Bronchial smooth muscle cell (primary cell): ENCODE results near the gene CSRNP2. TPM values are rescaled to one million over a fixed set of nuclear protein-coding genes. Genes with fewer than 3 reads are reported as not detected.

Experiments used
- total RNA-seq: library from RNA; depleted of rRNA; stranded (reverse); fragments of >200 nt; gene quantifications from 2 replicates; pipeline ENCODE4 v1.2.1, GENCODE V29; 2014

The CSRNP2 gene
- total RNA-seq, result 9.5 and 10.4 TPM in 2 replicates

DNA sequence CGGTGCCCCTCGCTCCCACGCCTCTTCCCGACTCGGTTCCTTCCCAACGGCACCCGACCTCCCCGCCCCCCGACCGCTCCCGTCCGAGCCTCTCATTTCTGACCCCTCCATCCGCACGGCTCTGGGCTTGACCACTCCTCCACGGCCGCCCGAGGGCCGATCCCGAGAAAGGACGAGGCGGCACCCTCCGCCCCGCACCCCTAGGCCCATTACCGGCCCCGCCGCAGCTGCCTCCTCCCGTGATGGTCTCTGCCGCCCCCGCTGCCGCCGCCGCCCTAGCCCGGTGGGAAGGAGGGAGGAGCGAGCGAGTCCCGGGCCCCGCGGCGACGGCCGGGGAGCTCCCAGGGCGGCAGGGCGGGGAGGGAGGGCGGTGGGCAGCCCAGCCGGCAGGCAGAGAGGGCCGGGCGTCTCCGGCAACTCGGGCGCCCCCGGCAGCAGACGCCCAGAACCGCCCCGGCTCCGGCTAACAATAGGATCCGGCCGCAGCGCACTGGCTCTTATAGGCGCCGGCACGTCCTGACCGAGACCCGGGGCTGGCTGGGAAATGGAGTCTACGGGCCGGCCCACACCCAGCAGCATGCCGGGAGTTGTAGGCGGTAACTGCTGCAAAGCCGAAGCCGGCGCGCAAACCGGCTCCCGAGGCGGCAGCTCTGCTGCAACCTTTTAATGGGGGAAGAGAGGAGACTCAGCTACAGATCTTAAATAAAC is at the start of gene CSRNP2:
CSRNP2 (minus strand) TSS at position 471 of the 708 bp plus-strand sequence. CDS start 7,035 bp downstream, outside the sequence.

DNA sequence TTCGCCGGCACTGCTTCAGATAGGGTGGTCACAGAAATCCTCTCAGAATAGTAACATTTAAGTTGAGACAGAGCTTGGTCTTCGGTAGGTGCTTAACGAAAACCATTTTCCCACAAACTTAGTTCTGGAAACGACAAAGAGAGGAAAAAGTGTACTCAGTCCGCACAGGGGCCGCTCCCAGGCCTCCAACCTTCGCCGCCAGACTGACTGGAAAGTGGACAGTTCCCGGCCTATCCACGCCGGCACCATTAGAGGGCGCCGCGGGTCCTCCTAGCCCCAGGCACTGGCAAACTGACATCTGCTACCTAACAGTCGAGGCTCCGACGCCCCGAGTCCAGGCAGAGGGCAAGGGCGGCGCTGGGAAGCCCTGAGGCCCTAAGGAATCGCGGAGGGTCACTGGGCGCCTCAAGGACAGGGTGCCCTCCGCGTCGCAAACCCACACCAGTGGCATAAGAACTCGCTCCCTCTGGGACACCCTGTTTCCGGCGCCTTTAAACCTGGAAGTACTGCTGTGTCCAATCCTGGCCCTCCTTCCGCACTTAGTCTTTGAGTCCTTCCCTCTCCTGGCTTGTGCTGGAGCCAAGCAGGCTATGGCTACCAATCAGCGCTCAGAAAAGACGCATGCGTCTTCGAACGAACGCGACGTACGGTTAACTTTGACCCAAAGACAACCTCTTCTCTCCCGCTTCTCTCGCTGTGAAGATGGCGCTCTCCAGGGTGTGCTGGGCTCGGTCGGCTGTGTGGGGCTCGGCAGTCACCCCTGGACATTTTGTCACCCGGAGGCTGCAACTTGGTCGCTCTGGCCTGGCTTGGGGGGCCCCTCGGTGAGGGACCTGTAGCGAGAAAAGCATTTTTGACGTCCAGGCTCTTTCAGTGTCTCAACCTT is 35.5 kb downstream of the CSRNP2 start, which contains the start of gene LETMD1:
LETMD1 (plus strand) TSS at position 673 of the 886 bp plus-strand sequence; CDS start at position 703, 30 bp downstream.

GRCh38 chr12:51025836-51026638 is 57.4 kb downstream of the CSRNP2 start, which contains the start of gene SLC11A2:
Gene SLC11A2, minus strand, starts transcription at chr12:51026384. Its CDS starts 15,656 bp downstream, at chr12:51010728.

Other genes with a start within 250 kb of the CSRNP2 start
- gene TMPRSS12, start 240.7 kb downstream of the CSRNP2 start, total RNA-seq, result not detected in 2 replicates
- not detected in 2 replicates for gene HIGD1C, start 131.1 kb downstream of the CSRNP2 start, total RNA-seq
- 62.2 and 67.5 TPM in 2 replicates for gene SLC11A2, start 57.2 kb downstream of the CSRNP2 start, total RNA-seq
- gene LETMD1, start 35.3 kb downstream of the CSRNP2 start, total RNA-seq, result 53.4 and 71.7 TPM in 2 replicates
- gene TFCP2, start 89.5 kb upstream of the CSRNP2 start, total RNA-seq, result 6.4 and 7.7 TPM in 2 replicates
- 1.6 and 2.6 TPM in 2 replicates for gene POU6F1, start 134.5 kb upstream of the CSRNP2 start, total RNA-seq
- gene DAZAP2, start 155.2 kb upstream of the CSRNP2 start, total RNA-seq, result 43.8 and 44.4 TPM in 2 replicates
- 6.0 and 8.2 TPM in 2 replicates for gene SMAGP, start 186.8 kb upstream of the CSRNP2 start, total RNA-seq
- gene BIN2, start 240.6 kb upstream of the CSRNP2 start, total RNA-seq, result not detected in 2 replicates